Psoas muscle (tissue), 8 donors: Measurements from ENCODE around the gene MKKS. TPM values are rescaled to one million over a fixed set of nuclear protein-coding genes. Genes with fewer than 3 reads are reported as not detected.

Experiments used
- ATAC-seq, 4 donors: fragments of 200-7000 bp; cut with Tn5 transposase; one replicate each; pipeline ENCODE4 v1.9.1; 2020; ENCODE audit warnings: moderate library complexity in 3 of 4, mild to moderate bottlenecking in 2 of 4
- DNase-seq, 2 donors: peaks; one replicate each; pipeline ENCODE4 v3.0.0-alpha.2; 2020
- H3K27ac ChIP-seq: fragments of 200-600 bp; one replicate; pipeline ENCODE4 v1.8.0; 2022
- H3K27me3 ChIP-seq, 3 donors: fragments of 200-600 bp in 1 of 3; one replicate each; pipeline versions ENCODE4 v1.6.1 to v1.8.0; 2013 to 2022; ENCODE audit warnings: low read length in 2 of 3, mild to moderate bottlenecking in 2 of 3, moderate library complexity in 1 of 3; ENCODE audit not compliant: insufficient read depth in 3 of 3
- H3K36me3 ChIP-seq, 2 donors: fragments of 200-600 bp in 1 of 2; one replicate each; pipeline versions ENCODE4 v1.6.1 to v1.8.0; 2013 to 2022; ENCODE audit warnings: low read depth in 1 of 2, mild to moderate bottlenecking in 1 of 2, moderate library complexity in 1 of 2; ENCODE audit not compliant: insufficient read depth in 1 of 2
- H3K4me1 ChIP-seq: fragments of 200-600 bp; one replicate; pipeline ENCODE4 v1.8.0; 2022
- H3K4me3 ChIP-seq: fragments of 200-600 bp; one replicate; pipeline ENCODE4 v1.8.0; 2022; ENCODE audit warnings: mild to moderate bottlenecking
- H3K9me3 ChIP-seq: fragments of 200-600 bp; one replicate; pipeline ENCODE4 v1.8.0; 2022
- CTCF ChIP-seq: fragments of 200-600 bp; IDR thresholded peaks from one replicate; pipeline ENCODE4 v1.8.0; 2022; ENCODE audit warnings: antibody characterized with exemption
- WGBS, 3 donors: extraction: QIAGEN DNeasy Blood & Tissue Kit; methylation state at CpG; one replicate each; pipeline versions ENCODE4 v1.1.6 to v1.1.7; 2013; 5-methylcytosine and 5-hydroxymethylcytosine counted together
- intact Hi-C, 2 donors: fragments of 100-400 bp; cut with DNase I; formaldehyde crosslinking; loops; one replicate each; pipeline versions ENCODE4 v1.11.0 to v1.14.2; 2022
- polyA plus RNA-seq, 3 donors: library from polyadenylated mRNA; stranded (reverse); fragments of 200-250 nt; gene quantifications; one replicate each; pipeline ENCODE4 v1.2.3, GENCODE V29; 2013
- total RNA-seq, 4 donors: library from RNA; stranded (reverse); fragmentation: NEBNext Ultra II Directional in 2 of 4; extraction: Animal tissue kit (Norgen Biotek cat#: 25700) in 2 of 4; gene quantifications; one replicate each; pipeline versions ENCODE4 v1.2.1 to v1.2.4, GENCODE V29; 2021 to 2023
- donor health status: healthy with polysubstance abuse.
- donor health status: DM: no; HTN: no; CAD: no; lungs with moderate emphysema.
- donor health status: Bipolar disorder and iron deficiency.
- donor health status: healthy.
- donor health status: DM: yes; HTN: yes; CAD: no.
- donor health status: DM: no; HTN: no; CAD: no.
- donor health status: DM: no; HTN: no; CAD: no.
- donor health status: DM: yes; HTN: yes; CAD: no.

Gene MKKS
- total and polyA plus RNA-seq, 7 donors, result 10.5 to 40.1 (median 22.7) TPM

DNA sequence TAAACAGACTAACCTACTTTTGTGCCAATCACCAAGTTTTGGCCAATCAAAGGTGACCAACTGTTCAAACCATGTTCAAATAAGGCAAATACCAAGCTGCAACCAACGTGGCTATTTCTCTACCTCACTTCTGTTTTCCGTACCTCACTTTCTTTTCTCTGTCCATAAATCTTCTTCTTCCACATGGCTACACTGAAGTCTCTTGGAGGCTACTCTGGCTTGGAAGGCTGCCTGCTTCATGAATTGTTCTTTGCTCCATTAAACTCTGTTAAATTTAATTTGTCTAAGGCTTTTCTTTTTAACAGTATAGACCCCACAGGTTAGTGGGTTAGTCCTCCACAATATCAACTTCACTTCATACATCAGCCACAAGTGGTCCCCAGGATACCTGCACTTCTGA is 58.8 kb downstream of the MKKS start:
- Histone ChIP-seq H3K27me3 (peaks cover 0 to 2% (median 0%) of the 10 kb centered on the region in 3 donors), H3K9me3 (no peaks in the 10 kb centered on the region), H3K4me1 (no peaks in the 10 kb centered on the region), H3K27ac (no peak overlapping the region), H3K36me3 (no peaks in the 10 kb centered on the region), H3K4me3 (no peak overlapping the region)
- DNase-seq (no peak), ATAC-seq (no peak)
- intact Hi-C loops, result no loop called here
- 60 to 66% (median 62%) methylated on average over 2 of the region's 2 CpGs for WGBS, 3 donors
- no peak for TF ChIP-seq CTCF

DNA sequence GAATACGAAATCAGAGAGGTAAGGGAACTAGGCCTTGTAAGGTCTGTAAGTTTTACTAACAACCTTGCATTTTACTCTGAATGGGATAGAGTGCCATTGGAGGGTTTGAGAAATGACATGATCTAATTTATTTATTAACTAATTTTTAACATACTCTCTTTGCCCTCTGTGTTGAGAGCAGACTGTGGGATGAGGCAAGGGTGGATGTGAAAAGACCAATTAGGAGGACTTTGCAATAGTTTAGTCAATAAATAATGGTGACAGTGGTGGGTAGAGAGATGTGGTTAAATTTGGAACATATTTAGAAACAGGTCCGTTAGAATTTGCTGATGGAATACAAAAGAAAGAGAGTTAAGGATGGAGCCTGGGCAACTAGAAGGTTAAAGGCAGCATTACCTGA is 60.0 kb downstream of the MKKS start:
- ATAC-seq, result no peak
- H3K9me3 ChIP-seq, result no peaks in the 10 kb centered on the region
- H3K27me3 ChIP-seq, result peaks cover 0 to 2% (median 0%) of the 10 kb centered on the region in 3 donors
- no peak overlapping the region for H3K27ac ChIP-seq
- TF ChIP-seq CTCF, result no peak
- H3K36me3 ChIP-seq, result no peaks in the 10 kb centered on the region
- H3K4me1 ChIP-seq, result no peaks in the 10 kb centered on the region
- DNase-seq, result no peak
- WGBS, 3 donors, result 75 to 80% (median 76%) methylated on average over 2 of the region's 2 CpGs
- H3K4me3 ChIP-seq, result no peak overlapping the region
- intact Hi-C loops, result no loop called here

DNA sequence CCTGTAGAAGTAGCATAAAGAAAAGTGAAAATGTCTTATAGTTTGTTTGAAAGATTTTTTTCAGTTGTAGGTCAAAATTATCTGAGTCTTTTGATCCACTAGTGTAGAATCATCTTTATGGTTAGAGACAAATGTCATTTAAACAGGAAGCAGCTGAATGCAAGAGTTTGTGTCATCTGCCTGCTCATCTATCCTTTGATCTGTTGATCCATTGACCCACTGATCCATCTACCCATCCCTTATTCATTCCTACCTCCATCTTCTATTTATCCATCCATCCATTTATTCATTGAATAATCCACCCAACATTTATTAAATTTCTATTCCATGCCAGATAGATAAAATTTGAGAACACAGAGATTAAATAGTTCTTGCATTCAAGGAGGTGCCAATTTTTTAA is 62.6 kb downstream of the MKKS start:
- ATAC-seq (no peak), DNase-seq (no peak)
- Histone ChIP-seq H3K27me3 (peaks cover 0 to 2% (median 0%) of the 10 kb centered on the region in 3 donors), H3K9me3 (no peaks in the 10 kb centered on the region), H3K4me3 (no peak overlapping the region), H3K36me3 (no peaks in the 10 kb centered on the region), H3K4me1 (no peaks in the 10 kb centered on the region), H3K27ac (no peak overlapping the region)
- intact Hi-C loops, result no loop called here
- TF ChIP-seq CTCF, result no peak

DNA sequence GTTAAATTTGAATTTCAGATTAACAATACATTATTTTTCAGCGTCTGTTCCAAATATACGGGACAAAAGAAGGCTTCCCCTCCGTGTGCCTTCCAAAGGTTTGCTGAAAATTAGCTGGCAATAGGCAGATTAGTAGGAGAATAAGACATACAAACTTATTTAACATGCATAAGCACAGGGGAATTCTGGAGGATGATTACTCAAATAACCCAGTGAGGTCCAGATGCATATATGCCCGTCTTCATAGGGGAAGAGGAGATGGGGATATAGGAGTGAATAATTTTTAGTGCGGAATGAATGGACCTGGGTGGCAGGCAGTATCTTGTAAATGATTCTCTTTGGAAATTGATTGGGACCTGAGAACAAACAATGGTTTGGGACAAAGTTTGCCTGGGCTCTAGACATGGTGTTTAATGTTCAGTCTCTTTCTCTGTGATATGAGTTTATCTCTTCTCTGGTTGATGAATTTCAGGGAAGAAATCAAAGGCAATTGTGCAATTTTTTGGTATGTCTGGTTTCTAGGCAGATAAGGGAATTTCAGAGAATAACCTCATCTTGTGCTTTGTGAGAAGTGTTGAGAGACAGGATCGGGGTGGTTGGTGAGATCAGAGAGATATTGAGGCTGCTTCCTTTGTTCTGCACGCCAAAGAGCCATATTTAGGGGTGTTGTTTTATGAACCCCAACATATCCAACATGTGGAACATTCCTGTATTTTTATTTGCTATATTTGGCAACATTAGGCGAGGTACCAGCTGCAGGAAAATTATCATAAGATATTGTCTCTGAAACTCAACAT is 63.7 kb downstream of the MKKS start:
- Histone ChIP-seq H3K27me3 (no peaks in the 10 kb centered on the region), H3K9me3 (no peaks in the 10 kb centered on the region), H3K27ac (no peak overlapping the region), H3K4me3 (no peak overlapping the region), H3K4me1 (no peaks in the 10 kb centered on the region), H3K36me3 (no peaks in the 10 kb centered on the region)
- DNase-seq, result no peak
- ATAC-seq, result no peak
- intact Hi-C loops, result no loop called here
- WGBS, 3 donors, result 62 to 75% (median 67%) methylated on average over 8 of the region's 8 CpGs
- no peak for TF ChIP-seq CTCF

- Histone ChIP-seq H3K9me3 (no peaks in the 10 kb centered on the region), H3K4me1 (no peaks in the 10 kb centered on the region), H3K4me3 (no peak overlapping the region), H3K36me3 (no peaks in the 10 kb centered on the region), H3K27me3 (no peaks in the 10 kb centered on the region), H3K27ac (no peak overlapping the region)
- no peak for ATAC-seq
- intact Hi-C loops, result no loop called here
- 43 to 58% (median 55%) methylated on average over 4 of the region's 4 CpGs for WGBS, 3 donors
- no peak for DNase-seq
- no peak for TF ChIP-seq CTCF
Measured at GRCh38 chr20:10369723-10370090, 64.3 kb downstream of the MKKS start.
